GM23338 (cell line): Measurements from ENCODE around the gene NFX1.
"Not testable (repeated sequence)": the region's sequence is repeated elsewhere in the genome, so short reads cannot be mapped to it uniquely, and the experiment has no call there.

ENCODE experiments used
- CTCF ChIP-seq, 2 experiments: fragments of 200-600 bp in 1 of 2; sonication (generic) in 1 of 2; conservative IDR thresholded peaks; 2 replicates each; pipeline versions ENCODE4 v1.5.1 to v1.6.1; 2016 to 2017; ENCODE audit warnings: antibody characterized with exemption in 2 of 2, low read depth in 2 of 2, mild to moderate bottlenecking in 2 of 2, moderate library complexity in 1 of 2
- EZH2 ChIP-seq: fragments of 200-600 bp; sonication (generic); IDR thresholded peaks from one replicate; pipeline ENCODE4 v1.8.0; 2017; ENCODE audit warnings: antibody characterized with exemption, mild to moderate bottlenecking, low read depth; ENCODE audit not compliant: unreplicated experiment
- EZH2phosphoT487 ChIP-seq: fragments of 200-600 bp; sonication (generic); IDR thresholded peaks from one replicate; pipeline ENCODE4 v1.8.1; 2018; ENCODE audit warnings: antibody characterized with exemption; ENCODE audit not compliant: unreplicated experiment
- POLR2AphosphoS5 ChIP-seq: IDR thresholded peaks from 2 replicates; pipeline ENCODE4 v1.6.1; 2016; ENCODE audit warnings: antibody characterized with exemption, low read depth
- REST ChIP-seq: IDR thresholded peaks from one replicate; pipeline ENCODE4 v1.6.1; 2018; ENCODE audit warnings: antibody characterized with exemption; ENCODE audit not compliant: unreplicated experiment
- TF ChIP-seq, protein P1 (sequence below): IDR thresholded peaks from 2 replicates; pipeline ENCODE4 v1.6.1; 2016; ENCODE audit warnings: antibody characterized with exemption

- TF ChIP-seq CTCF (conservative IDR thresholded peaks at IDR 0.05; ENCODE audit: low read depth in 2 of 2); EZH2; POLR2AphosphoS5; EZH2phosphoT487; REST: not testable (repeated sequence)
- TF ChIP-seq, protein P1, sequence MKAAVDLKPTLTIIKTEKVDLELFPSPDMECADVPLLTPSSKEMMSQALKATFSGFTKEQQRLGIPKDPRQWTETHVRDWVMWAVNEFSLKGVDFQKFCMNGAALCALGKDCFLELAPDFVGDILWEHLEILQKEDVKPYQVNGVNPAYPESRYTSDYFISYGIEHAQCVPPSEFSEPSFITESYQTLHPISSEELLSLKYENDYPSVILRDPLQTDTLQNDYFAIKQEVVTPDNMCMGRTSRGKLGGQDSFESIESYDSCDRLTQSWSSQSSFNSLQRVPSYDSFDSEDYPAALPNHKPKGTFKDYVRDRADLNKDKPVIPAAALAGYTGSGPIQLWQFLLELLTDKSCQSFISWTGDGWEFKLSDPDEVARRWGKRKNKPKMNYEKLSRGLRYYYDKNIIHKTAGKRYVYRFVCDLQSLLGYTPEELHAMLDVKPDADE, result not testable (repeated sequence)
Observed at GRCh38 chr9:33385536-33385935, 95.2 kb downstream of the NFX1 start.
